ENCODE results near the gene ALK. TPM values are rescaled to one million over a fixed set of nuclear protein-coding genes. Genes with fewer than 3 reads are reported as not detected.

ALK gene
- total RNA-seq, 3 donors from 2014 or later, result 0.07 to 2.4 (median 0.09) TPM

DNA sequence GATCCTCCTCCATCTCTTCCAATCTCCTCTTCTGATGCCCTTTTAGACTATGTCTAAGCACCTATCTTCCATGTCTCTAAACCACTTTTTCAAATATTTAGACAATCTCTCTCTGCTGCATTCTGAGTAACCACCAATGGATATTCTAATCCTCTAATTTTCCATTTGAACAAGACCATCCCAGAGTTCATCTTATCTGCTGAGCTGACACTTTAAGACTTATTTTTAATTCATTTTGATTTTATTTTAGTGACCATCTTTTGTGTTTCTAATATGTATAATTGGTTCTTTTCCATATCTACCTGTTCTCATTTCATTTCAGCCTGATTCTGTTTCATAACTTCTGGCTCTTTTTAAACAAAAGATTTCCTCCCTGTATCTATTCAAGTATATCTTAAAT, 436.3 kb downstream of the ALK start:
- DNase-seq, result no peak
- intact Hi-C loops (cut with DNase I, micrococcal nuclease), result no loop called here
- Histone ChIP-seq H3K36me3 (ENCODE audit: low read depth) (no peaks in the 10 kb centered on the region), H3K4me1 (ENCODE audit: low read depth) (no peaks in the 10 kb centered on the region), H3K9me3 (no peaks in the 10 kb centered on the region), H3K4me3 (no peak overlapping the region)
- no peak for ATAC-seq
- TF ChIP-seq CTCF (IDR thresholded peaks at IDR 0.05), result no peak

GRCh38 chr2:29482867-29483266, 438.5 kb downstream of the ALK start:
- ATAC-seq, result no peak
- Histone ChIP-seq H3K4me1 (ENCODE audit: low read depth) (no peaks in the 10 kb centered on the region), H3K36me3 (ENCODE audit: low read depth) (no peaks in the 10 kb centered on the region), H3K4me3 (no peak overlapping the region), H3K9me3 (no peaks in the 10 kb centered on the region)
- DNase-seq, result no peak
- intact Hi-C loops (cut with DNase I, micrococcal nuclease), result no loop called here
- TF ChIP-seq CTCF (IDR thresholded peaks at IDR 0.05), result no peak

DNA sequence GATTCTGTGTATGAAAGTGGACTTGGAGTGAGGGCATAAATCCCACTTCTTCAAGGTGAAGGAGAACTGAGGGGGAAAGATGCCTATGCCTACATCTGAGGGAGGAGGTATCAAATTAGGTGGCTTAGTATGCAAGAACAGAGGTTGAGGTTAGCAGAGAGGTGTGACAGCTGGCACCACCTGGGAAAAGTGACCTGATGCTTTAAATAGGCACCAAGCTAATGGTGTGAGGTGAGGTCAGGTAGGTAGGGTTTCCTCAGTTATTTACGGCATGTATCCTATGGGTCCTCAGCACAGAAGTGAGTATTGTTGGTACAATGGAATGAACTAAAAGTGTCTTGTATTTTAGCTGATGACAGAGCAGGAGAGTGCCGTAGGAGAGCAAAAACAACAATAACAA, 439.0 kb downstream of the ALK start:
- Histone ChIP-seq H3K9me3 (no peaks in the 10 kb centered on the region), H3K4me1 (ENCODE audit: low read depth) (no peaks in the 10 kb centered on the region), H3K4me3 (no peak overlapping the region), H3K36me3 (ENCODE audit: low read depth) (no peaks in the 10 kb centered on the region)
- TF ChIP-seq CTCF (IDR thresholded peaks at IDR 0.05), result no peak
- intact Hi-C loops (cut with DNase I, micrococcal nuclease), result no loop called here
- no peak for DNase-seq
- ATAC-seq, result no peak

DNA sequence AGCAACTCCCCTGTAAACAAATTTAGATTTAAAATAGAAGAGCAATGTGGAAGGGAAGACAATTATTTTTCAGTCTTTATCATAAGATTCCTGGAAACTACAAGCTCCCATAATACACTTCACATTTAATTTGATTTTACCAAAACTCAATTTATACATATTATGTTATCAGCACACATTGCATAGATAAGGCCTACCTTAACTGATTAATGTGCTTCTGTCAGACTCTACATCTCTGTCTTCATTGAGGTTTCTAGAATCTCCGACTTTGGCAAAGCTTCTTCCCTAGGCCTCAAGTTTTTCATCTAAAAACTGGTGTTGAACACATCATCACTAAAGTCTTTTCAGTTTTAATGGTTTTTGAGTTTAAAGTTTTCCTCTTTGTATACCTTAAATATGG, 440.1 kb downstream of the ALK start:
- Histone ChIP-seq H3K4me1 (ENCODE audit: low read depth) (no peaks in the 10 kb centered on the region), H3K9me3 (no peaks in the 10 kb centered on the region), H3K4me3 (no peak overlapping the region), H3K36me3 (ENCODE audit: low read depth) (no peaks in the 10 kb centered on the region)
- intact Hi-C loops (cut with DNase I, micrococcal nuclease), result no loop called here
- TF ChIP-seq CTCF (IDR thresholded peaks at IDR 0.05), result no peak
- ATAC-seq (no peak), DNase-seq (no peak)

- DNase-seq (peak in 1 of 3 donors; percentile 9), ATAC-seq (no peak)
- Histone ChIP-seq H3K9me3 (no peaks in the 10 kb centered on the region), H3K36me3 (ENCODE audit: low read depth) (no peaks in the 10 kb centered on the region), H3K4me1 (ENCODE audit: low read depth) (no peaks in the 10 kb centered on the region), H3K4me3 (no peak overlapping the region)
- no peak for TF ChIP-seq CTCF (IDR thresholded peaks at IDR 0.05)
- intact Hi-C loops (cut with DNase I, micrococcal nuclease), result no loop called here
Observed at GRCh38 chr2:29480426-29480825, 441.0 kb downstream of the ALK start.

DNA sequence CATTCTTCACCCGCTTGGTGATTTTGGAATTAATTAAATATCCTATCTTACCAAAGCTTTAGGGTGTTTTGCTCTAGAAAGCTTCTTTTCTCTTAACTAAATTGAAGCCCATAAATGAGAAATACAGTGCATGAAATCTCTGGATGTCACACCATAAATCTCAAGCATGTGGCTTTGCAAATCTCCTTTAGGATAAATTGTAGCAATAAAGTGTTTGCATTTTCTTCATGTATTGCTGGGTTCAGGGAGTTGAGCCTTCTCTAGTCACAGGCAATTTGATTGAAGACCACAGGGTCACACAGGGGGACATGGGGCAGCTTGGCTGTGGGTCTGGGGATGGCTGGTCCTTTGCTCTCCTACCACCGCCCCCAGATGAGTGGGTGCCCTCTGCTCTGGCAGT, 442.0 kb downstream of the ALK start:
- DNase-seq, result no peak
- H3K9me3 ChIP-seq, result no peaks in the 10 kb centered on the region
- H3K36me3 ChIP-seq (ENCODE audit: low read depth), result no peaks in the 10 kb centered on the region
- ATAC-seq, result no peak
- no peaks in the 10 kb centered on the region for H3K4me1 ChIP-seq (ENCODE audit: low read depth)
- no peak overlapping the region for H3K4me3 ChIP-seq
- TF ChIP-seq CTCF (IDR thresholded peaks at IDR 0.05), result no peak
- intact Hi-C loops (cut with DNase I, micrococcal nuclease), result no loop called here

Measured in mucosa of descending colon (tissue), 3 donors.